ENCODE measurements around the gene PSMA1. TPM values are rescaled to one million over a fixed set of nuclear protein-coding genes. Genes with fewer than 3 reads are reported as not detected.

The PSMA1 gene
- total RNA-seq, 4 donors from 2014 or later = 12.1 to 112 (median 70.4) TPM

Small RNA genes within 50 kb of the gene (small RNA-seq; reads per million reads assigned to genes)
- gene RNU7-49P = 0 reads per million in 4 donors

Other genes starting within 250 kb of the PSMA1 start
- gene RRAS2, start 161.2 kb downstream of the PSMA1 start, total RNA-seq = 10 to 100 TPM; 12.3 to 86.0 (median 41.7) TPM
- gene COPB1, start 20.6 kb downstream of the PSMA1 start, total RNA-seq = 10 to 100 TPM; 30.7 to 91.9 (median 60.9) TPM
- gene PDE3B, start 123.4 kb upstream of the PSMA1 start, total RNA-seq = 10 to 100 TPM; 48.1 to 91.1 (median 66.1) TPM

All from transverse colon (tissue), 4 donors.